GM19238 (cell line): Measurements from ENCODE around the gene DLG2.
"Not testable (repeated sequence)": the region's sequence is repeated elsewhere in the genome, so short reads cannot be mapped to it uniquely, and the experiment has no call there.

Source experiments
- DNase-seq: peaks from one replicate; pipeline ENCODE4 v3.0.0; 2011; ENCODE audit warnings: low spot score; ENCODE audit not compliant: insufficient read length

Gene DLG2

DNA sequence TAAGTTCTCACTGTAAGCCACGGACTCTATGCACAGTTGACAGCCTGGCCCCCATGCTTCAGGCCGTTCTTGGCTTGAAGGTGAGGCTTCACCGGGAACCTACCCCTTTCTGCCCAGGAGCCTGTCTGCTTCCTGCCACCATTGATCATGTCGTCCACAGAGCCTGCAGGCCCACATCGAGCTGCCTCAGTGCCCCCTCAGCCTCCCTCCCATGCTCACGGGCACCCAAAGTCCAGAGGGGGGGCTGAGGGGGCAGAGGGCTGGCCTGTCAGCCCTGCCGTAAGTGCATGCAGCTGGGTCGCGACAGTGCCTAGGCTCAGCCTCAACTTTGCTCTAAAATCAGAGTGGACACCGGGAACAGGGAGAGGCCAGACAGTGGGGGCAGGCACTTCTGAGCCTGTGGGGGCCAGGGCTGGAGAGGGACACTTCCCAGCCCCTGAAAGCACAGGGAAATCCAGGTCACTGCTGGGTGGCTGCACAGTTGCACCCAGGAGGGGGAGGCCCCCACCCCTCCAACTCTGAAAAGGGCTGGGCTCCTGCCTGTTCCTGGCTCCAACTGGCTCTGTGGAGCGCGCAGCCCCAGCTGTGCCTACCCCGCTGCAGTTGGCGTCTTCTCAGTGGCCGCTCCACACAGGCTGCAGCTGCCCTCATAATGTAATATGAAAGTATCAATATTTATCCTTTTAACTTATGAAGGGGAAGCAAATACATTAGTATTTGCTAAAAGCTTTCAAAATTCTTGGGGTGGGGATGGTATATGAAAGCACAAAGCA is 598.6 kb downstream of the DLG2 start:
- no peak for DNase-seq

DNA sequence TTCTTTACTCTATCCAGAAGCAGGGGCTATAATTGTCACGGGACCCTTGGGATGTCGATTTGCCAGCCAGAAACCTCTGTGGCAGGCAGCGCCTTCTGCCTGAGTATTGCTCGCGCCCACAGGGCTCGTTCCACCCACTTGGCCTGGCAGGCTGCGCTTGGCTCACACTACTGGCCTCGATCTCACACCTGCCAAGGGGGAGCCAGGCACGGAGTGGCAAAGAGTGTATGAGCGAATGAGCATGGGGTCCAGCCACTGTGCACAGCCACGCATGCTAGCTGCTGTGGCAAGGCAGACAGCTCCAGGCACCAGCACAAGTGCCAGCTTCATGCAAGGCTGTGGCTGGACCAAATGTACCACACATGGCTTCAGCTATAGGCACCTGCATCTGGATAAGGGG is 599.8 kb downstream of the DLG2 start:
- no peak for DNase-seq

DNA sequence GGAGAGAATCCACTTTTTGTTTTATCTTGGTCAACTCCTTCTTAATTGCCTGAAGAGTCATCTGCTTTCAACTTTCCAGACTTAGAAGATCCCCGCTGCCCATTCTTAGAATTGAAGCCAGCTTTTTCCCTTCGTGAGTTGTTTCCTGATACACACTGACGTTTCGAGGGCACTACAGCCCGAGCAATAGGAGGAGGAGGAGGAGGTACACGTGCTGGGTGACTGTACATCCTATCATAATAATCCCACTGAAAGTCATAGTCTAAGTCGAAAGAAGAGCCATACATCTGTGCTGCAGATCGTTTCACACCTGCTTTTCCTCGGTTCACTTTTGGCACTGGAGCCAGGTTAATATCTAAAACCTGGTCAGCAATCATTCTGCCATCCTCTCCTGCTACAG is 606.1 kb downstream of the DLG2 start:
- DNase-seq = no peak

DNA sequence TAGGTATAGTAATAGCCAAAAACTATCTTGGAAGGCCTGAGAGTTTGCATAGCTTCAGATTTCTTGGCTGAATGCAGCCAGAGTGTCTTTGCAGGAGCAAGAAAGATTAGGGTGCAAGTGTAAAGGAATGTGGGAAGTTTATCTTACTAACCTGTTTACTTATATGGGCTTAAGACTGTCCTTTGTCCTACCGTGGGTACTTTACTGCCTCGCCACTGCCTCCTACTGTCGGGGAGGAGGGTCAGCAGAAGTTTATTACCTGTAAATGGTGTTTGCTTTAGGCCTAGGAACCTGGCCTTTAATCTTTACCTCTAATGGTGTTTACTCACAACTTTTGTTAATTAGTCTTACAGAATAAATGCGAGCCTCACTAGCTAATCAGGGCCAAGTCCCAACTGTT is 633.8 kb downstream of the DLG2 start:
- no peak for DNase-seq

DNA sequence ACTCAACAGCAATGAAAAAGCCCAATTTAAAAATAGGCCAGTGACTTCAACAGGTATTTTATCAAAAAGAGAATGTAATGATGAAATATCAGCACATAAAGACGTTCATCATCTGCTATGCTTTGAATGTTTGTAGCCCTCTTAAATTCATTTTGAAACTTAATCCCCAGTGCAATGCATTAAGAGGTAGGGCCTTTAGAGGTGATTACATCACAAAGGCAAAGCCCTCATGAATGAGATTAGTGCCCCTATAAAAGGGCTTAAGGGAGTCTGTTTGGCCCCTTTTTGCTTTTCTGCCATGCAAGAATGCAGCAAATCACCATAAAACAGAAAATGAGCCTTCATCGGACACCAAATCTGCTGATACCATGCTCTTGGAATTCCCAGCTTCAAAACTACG is 637.0 kb downstream of the DLG2 start:
- no peak for DNase-seq

DNA sequence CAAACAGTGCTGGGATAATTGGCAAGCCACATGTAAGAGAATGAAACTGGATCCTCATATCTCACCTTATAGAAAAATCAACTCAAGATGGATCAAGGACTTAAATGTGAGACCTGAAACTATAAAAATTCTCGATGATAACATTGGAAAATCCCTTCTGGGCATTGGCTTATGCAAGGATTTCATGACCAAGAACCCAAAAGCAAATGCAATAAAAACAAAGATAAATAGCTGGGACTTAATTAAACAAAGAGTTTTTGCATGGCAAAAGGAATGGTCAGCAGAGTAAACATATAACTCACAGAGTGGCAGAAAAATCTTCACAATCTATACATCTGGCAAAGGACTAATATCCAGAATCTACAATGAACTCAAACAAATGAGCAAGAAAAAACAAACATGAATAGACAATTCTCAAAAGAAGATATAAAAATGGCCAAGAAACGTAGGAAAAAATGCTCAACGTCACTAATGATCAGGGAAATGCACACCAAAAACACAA is 639.4 kb downstream of the DLG2 start:
- not testable (repeated sequence) for DNase-seq

DNA sequence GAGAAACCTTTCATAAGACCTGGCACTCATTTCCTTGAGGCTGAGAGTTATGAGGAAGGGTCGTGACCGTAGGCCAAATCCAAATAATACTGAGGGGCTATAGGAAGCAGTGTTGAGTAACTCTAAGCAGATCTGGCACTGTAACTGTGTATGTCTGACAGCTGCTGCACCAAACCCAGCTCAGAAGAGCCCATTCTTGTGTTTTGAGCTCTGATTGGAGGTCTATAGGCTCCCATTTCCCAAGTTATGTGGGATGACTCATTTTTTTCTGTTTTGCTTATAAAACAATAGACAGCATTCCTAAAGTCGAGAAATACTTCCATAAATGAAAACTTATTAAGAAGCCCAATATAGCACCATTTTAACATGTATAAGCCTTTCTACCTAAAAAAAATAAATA is 645.8 kb downstream of the DLG2 start:
- no peak for DNase-seq

DNA sequence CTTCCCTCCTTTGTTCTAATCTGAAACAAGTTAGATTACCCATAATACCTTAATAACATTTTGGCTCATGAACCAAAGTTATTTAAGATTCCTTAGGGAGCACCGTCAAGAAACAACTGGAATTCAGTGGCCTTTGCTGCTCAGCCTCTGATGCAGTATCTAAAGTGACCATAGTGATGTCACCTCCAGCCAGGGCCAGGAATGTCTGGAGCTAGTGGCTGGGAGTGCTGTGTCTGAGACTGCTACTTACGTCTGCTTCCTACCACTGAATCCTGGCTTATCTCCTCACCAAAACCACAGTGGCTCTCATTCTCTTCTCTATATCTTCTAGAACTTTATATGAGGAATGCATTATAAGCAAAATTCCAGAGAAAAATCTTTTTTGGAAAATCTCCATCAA is 658.0 kb downstream of the DLG2 start:
- no peak for DNase-seq

DNA sequence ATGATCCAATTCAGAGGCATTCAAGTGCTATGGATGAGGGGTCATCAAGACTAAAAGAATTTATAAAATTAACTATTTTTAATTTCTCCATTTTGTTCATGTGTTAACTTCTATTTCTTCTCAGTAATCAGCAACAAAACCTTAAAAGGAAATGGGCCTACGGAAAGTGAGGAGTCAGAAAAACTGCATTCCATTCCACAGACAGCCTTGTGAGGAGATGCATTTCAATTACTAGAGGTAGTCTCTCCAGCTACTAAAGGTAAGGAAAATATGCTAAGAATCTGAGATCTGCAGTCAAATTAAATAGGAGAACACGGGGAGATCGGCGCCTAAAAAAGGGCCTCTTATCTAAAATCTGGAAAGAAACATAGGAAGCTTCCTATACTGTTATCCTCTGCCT is 661.7 kb downstream of the DLG2 start:
- DNase-seq = no peak

DNA sequence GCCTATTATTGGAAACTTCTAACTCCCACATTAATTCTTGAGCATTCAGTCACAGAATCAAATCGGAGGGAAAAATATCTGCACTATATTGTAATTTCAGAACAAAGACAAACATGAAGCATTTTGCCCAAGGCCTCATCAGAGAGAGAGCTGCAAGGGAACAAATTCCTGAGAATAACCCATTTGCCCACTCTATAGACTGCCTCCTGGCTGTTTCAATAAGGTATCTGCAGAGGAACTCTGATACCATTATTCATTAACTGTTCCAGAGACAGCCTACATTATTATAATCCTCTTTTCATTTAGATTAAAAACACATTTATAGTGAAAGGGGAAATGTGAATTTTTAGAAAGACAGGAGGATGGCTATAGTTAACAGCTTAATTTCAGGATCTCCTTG is 663.9 kb downstream of the DLG2 start:
- DNase-seq = no peak

DNA sequence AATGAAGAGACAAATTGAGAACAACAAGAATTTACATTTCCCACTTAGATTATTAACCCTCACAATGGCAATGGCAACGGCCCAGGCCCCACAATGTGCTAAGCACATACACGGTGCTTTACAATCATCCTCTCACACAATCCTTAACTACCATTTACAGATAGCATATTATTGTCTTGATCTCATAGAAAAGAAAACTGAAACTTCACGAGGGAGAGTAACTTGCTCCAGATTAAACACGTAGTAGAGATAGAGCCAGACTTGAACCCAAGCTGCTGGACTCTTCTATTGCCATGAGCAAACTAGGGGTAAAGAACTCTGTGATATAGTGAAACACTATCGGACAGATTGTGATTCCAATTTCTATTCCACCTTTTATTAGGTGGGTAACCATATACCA is 665.1 kb downstream of the DLG2 start:
- DNase-seq = no peak

DNA sequence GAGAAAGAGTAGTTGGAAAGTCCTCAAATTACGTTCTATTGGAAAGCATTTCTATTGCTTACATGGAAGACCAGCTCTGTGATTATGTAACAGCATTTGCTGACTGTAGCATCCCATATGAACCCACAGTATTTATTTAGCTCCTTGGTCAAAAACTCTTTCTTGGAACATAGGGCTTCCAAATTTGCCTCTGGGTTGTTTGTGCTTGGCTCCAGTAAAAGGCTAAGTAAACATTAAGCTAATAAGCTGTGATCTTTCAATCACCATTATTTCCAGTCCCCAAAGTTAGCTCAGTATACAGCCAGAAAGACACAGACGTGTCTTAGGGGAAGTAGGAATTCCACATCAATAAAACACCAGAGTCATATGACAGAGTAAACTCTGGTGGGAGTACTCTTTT is 668.8 kb downstream of the DLG2 start:
- no peak for DNase-seq

DNA sequence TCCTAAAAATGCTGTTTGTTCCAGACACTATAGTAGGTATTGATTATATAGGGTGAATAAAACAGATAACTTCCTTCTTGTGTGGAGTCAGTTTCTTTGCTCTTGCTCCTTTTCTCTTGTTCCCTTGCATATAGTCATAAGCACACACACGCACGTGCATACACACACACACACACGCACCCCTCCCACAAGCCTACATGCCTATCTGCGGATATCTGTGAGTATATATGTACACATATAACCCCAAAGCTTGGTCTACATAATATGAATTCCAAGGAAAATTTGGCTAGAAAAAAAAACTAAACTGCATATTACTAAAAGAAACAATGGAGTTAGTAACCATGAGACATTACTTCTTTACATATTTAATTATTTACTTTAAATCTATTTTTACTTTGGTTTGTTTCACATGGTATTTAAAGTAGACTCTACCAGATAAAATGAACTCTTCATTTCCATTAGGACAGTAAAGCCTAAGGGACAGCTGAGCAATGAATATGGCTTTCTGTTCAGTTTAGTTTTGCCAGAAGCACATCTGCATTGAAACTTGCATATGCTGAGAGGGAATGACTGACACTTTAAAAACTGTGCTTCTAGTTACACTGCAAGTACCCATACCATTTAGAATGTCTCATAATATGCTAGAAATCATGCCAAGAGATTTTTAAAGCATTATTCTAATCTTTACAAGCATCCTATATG is 676.4 kb downstream of the DLG2 start:
- DNase-seq = no peak

DNA sequence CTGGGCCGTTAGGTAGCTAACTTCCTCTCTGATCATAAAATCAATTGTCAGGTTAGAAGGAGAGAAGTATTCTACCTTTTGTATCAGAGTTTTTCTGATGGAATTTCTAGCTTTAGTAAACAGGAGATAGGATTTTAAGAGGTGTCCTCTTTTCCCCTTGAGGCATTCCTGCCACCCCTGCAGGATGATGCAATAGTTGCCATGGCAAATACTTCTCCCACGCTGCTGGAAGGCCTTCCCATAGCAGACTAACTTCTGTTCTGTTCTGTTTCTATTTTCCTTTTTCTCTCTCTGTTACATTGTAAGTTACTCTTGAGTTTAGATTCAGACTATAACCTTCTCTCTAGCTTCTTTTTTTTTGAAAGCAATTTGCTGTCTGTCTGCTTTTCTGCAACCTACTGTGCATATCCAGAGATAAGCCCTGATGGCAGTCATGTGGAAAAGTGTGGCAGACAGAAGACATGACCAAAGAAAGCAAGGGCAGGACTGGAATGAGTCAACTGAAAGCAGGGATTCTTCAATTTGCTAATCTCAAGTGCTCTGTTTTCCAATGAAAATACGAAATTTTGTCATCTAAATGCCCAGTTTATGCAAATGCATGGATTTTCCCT is 679.1 kb downstream of the DLG2 start:
- no peak for DNase-seq

DNA sequence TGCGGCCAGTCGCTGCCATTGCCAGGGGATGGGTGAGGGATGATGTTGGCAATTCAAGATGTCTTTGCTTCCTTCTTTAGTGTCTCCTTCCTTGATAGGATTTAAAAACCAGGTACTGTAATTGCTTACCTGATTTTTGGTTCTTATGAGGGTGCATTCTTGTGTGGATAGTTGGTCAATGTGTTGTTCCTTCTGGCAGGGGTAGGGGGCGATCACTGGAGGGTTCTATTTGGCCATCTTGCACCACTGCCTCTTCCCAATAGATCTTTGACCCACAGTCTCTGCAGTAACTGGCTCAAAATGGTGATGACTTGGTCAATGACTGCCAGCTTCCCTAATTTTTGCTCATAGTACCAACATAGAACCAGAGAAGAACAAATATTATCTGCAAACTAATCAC is 680.1 kb downstream of the DLG2 start:
- DNase-seq = no peak

DNA sequence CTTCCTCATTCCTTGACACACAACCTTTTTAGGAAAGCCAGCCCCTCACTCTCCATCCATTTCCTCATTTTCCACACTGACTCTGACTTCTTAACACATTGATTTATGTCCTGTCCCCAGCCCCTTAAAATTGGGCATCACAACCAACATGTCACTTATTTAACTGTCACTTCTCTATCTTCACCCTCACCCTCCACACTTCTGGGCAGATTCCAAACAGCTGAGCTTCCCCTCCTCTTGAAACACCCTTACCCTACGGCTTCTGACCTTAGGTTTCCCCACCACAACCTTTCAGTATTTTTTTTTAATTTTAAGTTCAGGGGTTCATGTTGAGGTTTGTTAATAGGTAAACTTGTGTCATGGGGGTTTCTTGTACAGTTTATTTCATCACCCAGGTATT is 696.3 kb downstream of the DLG2 start:
- no peak for DNase-seq

DNA sequence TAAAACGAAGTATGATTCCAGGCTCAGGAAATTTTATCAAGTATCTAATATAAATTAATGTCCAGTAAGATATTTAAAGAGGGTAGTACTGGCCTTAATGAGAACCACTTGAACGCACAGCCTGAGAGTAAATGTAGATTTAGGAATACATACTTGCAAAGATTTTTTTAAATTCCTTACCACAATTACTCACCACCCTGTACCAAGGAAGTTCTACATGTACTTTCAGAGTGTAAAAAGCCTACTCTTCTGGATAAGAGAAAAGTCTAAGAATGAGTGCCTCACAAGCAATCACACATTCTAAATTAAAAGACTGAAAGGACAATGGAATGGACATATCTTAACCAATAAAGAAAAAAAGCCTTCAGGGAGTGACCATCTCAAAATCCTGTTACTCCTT is 697.4 kb downstream of the DLG2 start:
- no peak for DNase-seq

DNA sequence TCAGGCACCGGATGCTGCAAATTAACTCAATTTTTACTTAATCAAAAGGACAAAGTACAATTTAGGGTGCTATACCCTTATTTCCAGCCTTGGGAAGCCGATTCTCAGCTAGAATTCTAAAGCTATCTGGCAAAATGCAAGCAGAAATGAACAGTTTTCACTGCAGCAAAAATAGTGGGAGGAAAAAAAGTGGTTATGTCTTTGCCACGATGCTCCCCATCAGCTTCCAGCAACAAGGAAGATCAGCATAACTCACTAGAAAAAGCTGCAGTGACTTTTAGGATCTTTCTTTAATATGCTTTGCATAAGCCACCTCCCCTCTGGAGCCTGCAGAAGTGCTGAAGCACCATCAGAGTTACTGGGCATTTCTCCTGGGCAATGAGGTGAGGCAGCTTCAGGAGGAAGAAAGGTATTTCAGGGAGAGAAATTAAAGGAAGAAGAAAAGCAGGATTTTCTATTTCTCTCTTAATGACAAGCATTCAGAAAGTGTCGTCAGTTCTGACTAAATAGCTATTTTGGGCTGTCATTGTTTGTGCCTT is 702.9 kb downstream of the DLG2 start:
- no peak for DNase-seq

DNA sequence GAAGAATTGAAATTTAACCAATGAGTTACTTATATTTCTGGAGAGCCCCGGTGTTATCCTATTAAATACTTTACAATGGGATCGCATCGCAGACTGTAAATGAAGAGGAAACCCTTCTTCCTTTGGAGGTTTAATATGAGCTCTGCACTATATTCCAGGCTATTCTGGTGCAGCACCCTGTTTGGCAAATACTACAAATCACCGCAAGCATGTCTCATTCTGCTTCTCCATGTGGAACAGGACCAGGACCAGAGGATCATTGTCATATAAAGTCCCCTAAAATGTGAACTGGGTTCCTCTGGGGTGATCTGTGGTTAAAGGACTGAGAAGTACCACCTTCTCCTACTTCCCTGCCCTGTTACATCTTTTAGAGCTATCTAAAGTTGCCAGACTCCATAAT is 703.7 kb downstream of the DLG2 start:
- DNase-seq = no peak

DNA sequence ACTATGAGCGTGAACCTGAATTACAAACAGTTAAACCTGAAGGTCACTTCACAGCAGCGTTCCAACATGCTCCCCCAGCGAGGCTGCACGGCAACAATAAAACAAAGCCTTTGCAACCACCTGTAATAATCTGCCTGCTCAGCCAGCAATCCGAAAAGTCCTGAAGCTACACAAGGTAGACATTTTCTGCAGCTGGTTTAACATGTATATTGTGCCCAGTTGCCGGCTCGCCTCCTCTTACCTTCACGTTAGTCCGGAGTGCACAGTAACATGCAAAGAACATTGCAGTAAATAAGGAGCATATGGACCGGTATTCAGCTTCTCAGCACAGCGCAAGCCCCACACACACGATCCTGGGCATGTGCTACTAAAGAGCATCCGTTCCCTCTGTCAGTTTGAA is 704.3 kb downstream of the DLG2 start:
- DNase-seq = no peak

DNA sequence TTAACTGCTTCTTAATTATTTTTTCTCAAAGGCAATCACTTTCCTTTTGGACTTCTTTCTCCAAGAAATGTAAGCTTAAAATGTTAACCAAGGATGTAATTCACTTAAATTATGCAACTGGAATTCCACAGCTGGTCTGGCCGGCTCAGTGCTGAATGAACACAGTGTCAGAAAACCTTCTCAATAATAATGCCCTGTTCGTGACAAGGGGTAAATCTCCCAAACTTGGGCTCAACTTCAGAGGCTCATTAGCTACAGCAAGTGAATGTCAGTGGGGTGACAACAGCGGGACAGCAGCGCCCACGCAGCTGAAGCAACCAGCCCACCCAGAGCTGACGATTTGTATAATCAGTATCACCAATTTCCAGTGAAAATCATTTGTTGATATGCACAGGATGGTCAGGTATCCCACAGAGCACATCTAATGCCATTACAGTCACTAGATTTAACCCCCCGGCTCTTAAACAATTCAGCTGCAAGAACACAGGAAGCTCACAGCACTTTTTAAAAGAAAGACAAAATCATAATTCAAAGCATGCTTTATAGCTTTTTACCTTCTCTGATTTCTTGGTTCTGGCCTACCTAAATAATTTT is 704.8 kb downstream of the DLG2 start:
- no peak for DNase-seq

DNA sequence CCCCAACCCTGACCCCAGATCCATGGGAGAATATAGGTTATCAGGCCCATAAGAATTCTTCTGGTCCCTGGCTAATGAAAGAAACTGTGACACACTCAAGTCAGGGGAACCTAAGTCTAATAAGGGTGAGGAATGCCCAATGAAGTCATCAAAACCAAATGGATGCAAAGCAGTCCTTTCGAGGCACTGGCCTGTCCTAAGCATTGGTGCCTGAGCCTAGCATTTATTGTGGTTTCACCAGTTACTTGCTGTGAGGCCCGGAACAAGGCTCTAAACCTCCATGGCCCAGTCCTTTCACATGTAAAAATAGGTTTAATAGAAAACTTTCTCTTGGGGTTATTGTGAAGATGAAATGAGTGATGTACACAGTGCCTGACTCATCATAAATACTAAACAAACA is 712.6 kb downstream of the DLG2 start:
- DNase-seq = no peak
